OCI-LY1 (cell line): ENCODE data around the gene LRIF1.

Experiments used
- H2AFZ ChIP-seq: fragments of 200-600 bp; sonication (generic), shearing (Covaris generic); 2 replicates; pipeline ENCODE4 v1.6.0; 2014; ENCODE audit warnings: antibody characterized with exemption, mild to moderate bottlenecking, low read length
- H3F3A ChIP-seq: fragments of 200-600 bp; sonication (generic), shearing (Covaris generic); 2 replicates; pipeline ENCODE4 v1.6.0; 2014; ENCODE audit warnings: mild to moderate bottlenecking, antibody characterized with exemption, low read length, moderate library complexity; ENCODE audit not compliant: insufficient read depth
- H3K27ac ChIP-seq: fragments of 200-600 bp; sonication (generic); 2 replicates; pipeline ENCODE4 v1.5.1; 2014; ENCODE audit warnings: low read length, mixed run types, mild to moderate bottlenecking, low read depth; ENCODE audit not compliant: poor library complexity, severe bottlenecking
- H3K27me3 ChIP-seq: fragments of 200-600 bp; sonication (generic); 2 replicates; pipeline ENCODE4 v1.6.0; 2014; ENCODE audit warnings: antibody characterized with exemption, mild to moderate bottlenecking, low read length, moderate library complexity; ENCODE audit not compliant: insufficient read depth
- H3K36me3 ChIP-seq: fragments of 200-600 bp; sonication (generic); 2 replicates; pipeline ENCODE4 v1.6.1; 2014; ENCODE audit warnings: mild to moderate bottlenecking, antibody characterized with exemption, low read length, moderate library complexity, mixed read lengths; ENCODE audit not compliant: insufficient read depth
- H3K4me1 ChIP-seq: fragments of 200-600 bp; sonication (generic); 2 replicates; pipeline ENCODE4 v1.5.1; 2014; ENCODE audit warnings: mild to moderate bottlenecking, low read length, moderate library complexity; ENCODE audit not compliant: insufficient read depth, severe bottlenecking
- H3K4me2 ChIP-seq: fragments of 200-600 bp; sonication (generic), shearing (Covaris generic); 2 replicates; pipeline ENCODE4 v1.6.1; 2014; ENCODE audit warnings: low read length
- H3K4me3 ChIP-seq: fragments of 200-600 bp; sonication (generic); 2 replicates; pipeline ENCODE4 v1.5.1; 2014; ENCODE audit warnings: low read length, low read depth, mild to moderate bottlenecking, mixed read lengths; ENCODE audit not compliant: poor library complexity, severe bottlenecking
- H3K79me2 ChIP-seq: fragments of 200-600 bp; shearing (Covaris generic); 2 replicates; pipeline ENCODE4 v1.6.1; 2016; ENCODE audit warnings: mixed run types, low read length, mixed read lengths; ENCODE audit not compliant: insufficient read depth
- H3K9ac ChIP-seq: fragments of 200-600 bp; sonication (generic), shearing (Covaris generic); 2 replicates; pipeline ENCODE4 v1.6.1; 2014; ENCODE audit warnings: mild to moderate bottlenecking, low read length, mixed read lengths
- H3K9me2 ChIP-seq: fragments of 200-600 bp; sonication (generic), shearing (Covaris generic); 2 replicates; pipeline ENCODE4 v1.6.1; 2014; ENCODE audit warnings: low read depth, mild to moderate bottlenecking, low read length, mixed read lengths
- H3K9me3 ChIP-seq: fragments of 200-600 bp; shearing (Covaris generic); 2 replicates; pipeline ENCODE4 v1.6.1; 2014; ENCODE audit warnings: low read length, mixed read lengths
- H4K20me1 ChIP-seq: fragments of 200-600 bp; sonication (generic), shearing (Covaris generic); 2 replicates; pipeline ENCODE4 v1.6.0; 2016; ENCODE audit warnings: mild to moderate bottlenecking, low read length; ENCODE audit not compliant: insufficient read depth
- EZH2 ChIP-seq: fragments of 200-600 bp; sonication (generic), shearing (Covaris generic); IDR thresholded peaks from 2 replicates; pipeline ENCODE4 v1.8.0; 2017; ENCODE audit warnings: borderline replicate concordance, mixed run types, mild to moderate bottlenecking, antibody characterized with exemption, low read length, moderate library complexity, mixed read lengths
- TF ChIP-seq, protein P1 (sequence below): fragments of 200-600 bp; sonication (generic), shearing (Covaris generic); IDR thresholded peaks from 2 replicates; pipeline ENCODE4 v1.5.1; 2017; ENCODE audit warnings: mild to moderate bottlenecking, antibody characterized with exemption, low read length, moderate library complexity, mixed read lengths

The LRIF1 gene

DNA sequence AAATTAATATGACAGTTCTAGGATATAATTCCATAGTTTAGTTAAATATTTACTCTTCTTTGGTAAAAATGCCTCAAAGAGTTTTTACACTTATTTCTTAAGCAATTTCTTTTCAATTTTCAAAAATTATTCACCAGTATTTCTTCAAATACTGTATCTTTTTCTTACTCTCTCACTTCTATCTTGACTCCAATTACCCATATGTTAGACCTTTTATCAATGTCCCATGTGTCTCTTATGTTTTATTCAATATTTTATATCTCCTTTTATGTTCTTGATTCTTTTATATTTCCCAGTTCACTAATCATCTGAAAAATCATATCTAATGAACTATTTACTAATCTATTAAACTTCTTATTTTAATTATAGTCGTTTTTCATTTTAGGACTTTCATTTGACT is 11.5 kb upstream of the LRIF1 start:
- H3F3A ChIP-seq: no peaks in the 10 kb centered on the region
- H3K9ac ChIP-seq: no peak overlapping the region
- no peaks in the 10 kb centered on the region for H3K79me2 ChIP-seq
- H2AFZ ChIP-seq: no peak overlapping the region
- no peaks in the 10 kb centered on the region for H3K4me1 ChIP-seq
- H3K9me2 ChIP-seq: no peaks in the 10 kb centered on the region
- no peaks in the 10 kb centered on the region for H3K27me3 ChIP-seq
- H3K9me3 ChIP-seq: peaks cover 7% of the 10 kb centered on the region; the same call in 1 of the 2 replicates
- H4K20me1 ChIP-seq: no peaks in the 10 kb centered on the region
- no peak overlapping the region for H3K4me2 ChIP-seq
- TF ChIP-seq, protein P1, sequence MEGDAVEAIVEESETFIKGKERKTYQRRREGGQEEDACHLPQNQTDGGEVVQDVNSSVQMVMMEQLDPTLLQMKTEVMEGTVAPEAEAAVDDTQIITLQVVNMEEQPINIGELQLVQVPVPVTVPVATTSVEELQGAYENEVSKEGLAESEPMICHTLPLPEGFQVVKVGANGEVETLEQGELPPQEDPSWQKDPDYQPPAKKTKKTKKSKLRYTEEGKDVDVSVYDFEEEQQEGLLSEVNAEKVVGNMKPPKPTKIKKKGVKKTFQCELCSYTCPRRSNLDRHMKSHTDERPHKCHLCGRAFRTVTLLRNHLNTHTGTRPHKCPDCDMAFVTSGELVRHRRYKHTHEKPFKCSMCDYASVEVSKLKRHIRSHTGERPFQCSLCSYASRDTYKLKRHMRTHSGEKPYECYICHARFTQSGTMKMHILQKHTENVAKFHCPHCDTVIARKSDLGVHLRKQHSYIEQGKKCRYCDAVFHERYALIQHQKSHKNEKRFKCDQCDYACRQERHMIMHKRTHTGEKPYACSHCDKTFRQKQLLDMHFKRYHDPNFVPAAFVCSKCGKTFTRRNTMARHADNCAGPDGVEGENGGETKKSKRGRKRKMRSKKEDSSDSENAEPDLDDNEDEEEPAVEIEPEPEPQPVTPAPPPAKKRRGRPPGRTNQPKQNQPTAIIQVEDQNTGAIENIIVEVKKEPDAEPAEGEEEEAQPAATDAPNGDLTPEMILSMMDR: no peak
- H3K27ac ChIP-seq: no peak overlapping the region
- no peaks in the 10 kb centered on the region; the same call in 1 of the 2 replicates for H3K36me3 ChIP-seq
- no peak overlapping the region for H3K4me3 ChIP-seq

DNA sequence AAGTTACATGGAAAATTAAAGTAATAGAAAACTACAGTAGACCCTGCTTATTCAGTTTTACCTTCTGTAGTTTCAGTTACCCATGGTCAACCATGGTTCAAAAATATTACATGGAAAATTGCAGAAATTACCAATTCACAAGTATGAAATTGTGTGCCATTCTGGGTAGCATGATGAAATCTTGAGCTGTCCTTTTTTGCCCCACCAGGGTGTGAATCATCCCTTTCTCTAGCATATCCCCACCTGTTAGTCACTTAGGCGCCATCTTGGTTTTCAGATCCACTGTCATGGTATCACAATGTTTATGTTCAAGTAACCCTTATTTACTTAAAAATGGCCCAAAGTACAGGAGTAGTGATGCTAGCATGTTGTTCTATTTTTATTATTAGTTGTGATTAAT is 3.5 kb upstream of the LRIF1 start:
- TF ChIP-seq EZH2: no peak
- TF ChIP-seq, protein P1: no peak
- H3K79me2 ChIP-seq: peaks cover 7% of the 10 kb centered on the region

DNA sequence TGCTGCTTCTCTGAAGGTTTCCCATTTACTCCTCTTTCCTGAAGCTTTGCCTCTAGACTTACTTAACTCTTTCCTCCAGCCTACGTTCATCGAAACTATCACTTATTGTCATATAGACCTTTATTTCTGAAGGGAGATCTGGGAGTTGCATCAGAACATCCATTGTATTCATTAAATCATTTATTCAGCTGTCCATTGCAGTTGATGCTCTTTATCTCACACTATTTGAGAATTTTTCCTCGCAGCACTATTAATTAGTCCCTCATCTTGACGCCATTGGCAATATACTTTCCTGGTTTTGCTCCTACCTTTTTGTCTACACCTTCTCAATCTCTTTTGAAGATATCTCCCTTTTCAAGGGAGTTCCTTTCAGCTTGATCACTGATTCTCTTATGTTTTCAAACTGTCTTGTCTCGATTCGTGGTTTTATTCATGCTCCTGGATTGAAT is 757 bp upstream of the LRIF1 start:
- H3K9me2 ChIP-seq: no peaks in the 10 kb centered on the region
- peak overlapping the region; percentile 94 for H3K27ac ChIP-seq
- H3K4me3 ChIP-seq: peak overlapping the region; percentile 78
- H3K9ac ChIP-seq: no peak overlapping the region
- no peaks in the 10 kb centered on the region for H3K27me3 ChIP-seq
- peaks cover 39% of the 10 kb centered on the region for H3K36me3 ChIP-seq
- H3K79me2 ChIP-seq: peaks cover 31% of the 10 kb centered on the region
- TF ChIP-seq, protein P1: no peak
- no peak for TF ChIP-seq EZH2
- H3K4me2 ChIP-seq: peak overlapping the region; percentile 55
- peaks cover 20% of the 10 kb centered on the region for H3K9me3 ChIP-seq
- peaks cover 19% of the 10 kb centered on the region for H3K4me1 ChIP-seq
- no peaks in the 10 kb centered on the region for H4K20me1 ChIP-seq
- H3F3A ChIP-seq: peaks cover 3% of the 10 kb centered on the region; the same call in 1 of the 2 replicates
- peak overlapping the region; percentile 89 for H2AFZ ChIP-seq

More for the DNA sequence above, 3.5 kb upstream of the LRIF1 start:
- Histone ChIP-seq H3K4me2 (no peak overlapping the region), H3K9ac (no peak overlapping the region), H3K4me1 (peaks cover 14% of the 10 kb centered on the region), H2AFZ (no peak overlapping the region), H3K36me3 (peaks cover 13% of the 10 kb centered on the region), H3K4me3 (no peak overlapping the region), H3K9me3 (peaks cover 11% of the 10 kb centered on the region), H3K27ac (no peak overlapping the region), H3F3A (peaks cover 3% of the 10 kb centered on the region; the same call in 1 of the 2 replicates), H3K9me2 (no peaks in the 10 kb centered on the region), H4K20me1 (no peaks in the 10 kb centered on the region), H3K27me3 (no peaks in the 10 kb centered on the region)
